Peyer's patch (tissue), 4 donors: Measurements from ENCODE around the gene PXDC1. TPM values are rescaled to one million over a fixed set of nuclear protein-coding genes. Genes with fewer than 3 reads are reported as not detected.
A peak's percentile ranks its signal among the peaks of the same experiment; 100 is the strongest.

Source experiments
- DNase-seq, 3 donors: peaks; one replicate each; pipeline ENCODE4 v3.0.0-alpha.2; 2017 to 2019
- H3K27ac ChIP-seq, 4 donors: fragments of 200-600 bp; sonication (generic); one replicate each; pipeline ENCODE4 v1.5.1; 2016 to 2019
- H3K27me3 ChIP-seq, 2 donors: fragments of 200-600 bp; sonication (generic); one replicate each; pipeline ENCODE4 v1.5.1; 2019
- H3K36me3 ChIP-seq, 3 donors: fragments of 200-600 bp; sonication (generic); one replicate each; pipeline ENCODE4 v1.5.1; 2016 to 2019
- H3K4me1 ChIP-seq, 4 donors: fragments of 200-600 bp; sonication (generic); one replicate each; pipeline ENCODE4 v1.5.1; 2016 to 2019
- H3K4me3 ChIP-seq, 4 donors: fragments of 200-600 bp; sonication (generic); 1 replicate in 3 of 4; 2 replicates in 1 of 4; pipeline ENCODE4 v1.5.1; 2016 to 2019; ENCODE audit warnings: mild to moderate bottlenecking in 1 of 4
- H3K9me3 ChIP-seq, 4 donors: fragments of 200-600 bp; sonication (generic); one replicate each; pipeline ENCODE4 v1.5.1; 2016 to 2019; ENCODE audit warnings: mild to moderate bottlenecking in 1 of 4
- CTCF ChIP-seq, 6 experiments: fragments of 450-650 bp in 4 of 6; fragments of 200-600 bp in 2 of 6; sonication (generic) in 1 of 6; IDR thresholded peaks; one replicate each; pipeline ENCODE4 v1.5.1; 2017 to 2019; ENCODE audit warnings: antibody characterized with exemption in 6 of 6, mild to moderate bottlenecking in 3 of 6, moderate library complexity in 1 of 6
- POLR2A ChIP-seq, 2 donors: fragments of 450-650 bp; IDR thresholded peaks; one replicate each; pipeline ENCODE4 v1.5.1; 2017; ENCODE audit warnings: antibody characterized with exemption in 2 of 2, mild to moderate bottlenecking in 2 of 2, moderate library complexity in 2 of 2
- total RNA-seq, 4 donors: library from RNA; depleted of rRNA; stranded (reverse); fragments of >200 nt; gene quantifications; one replicate each; pipeline ENCODE4 v1.1.0, GENCODE V29; 2016

Gene PXDC1
- total RNA-seq, 4 donors from 2014 or later: 35.5 to 69.4 (median 61.1) TPM

GRCh38 chr6:3749067-3749841 lies 2.3 kb downstream of the PXDC1 start:
- no peak for TF ChIP-seq CTCF (IDR thresholded peaks at IDR 0.05)
- TF ChIP-seq POLR2A (IDR thresholded peaks at IDR 0.05): no peak
- H3K4me1 ChIP-seq: peaks cover 0 to 33% (median 22%) of the 10 kb centered on the region in 4 donors
- peak; percentile 46 to 87 (median 77) for DNase-seq

GRCh38 chr6:3748208-3749066 lies 3.1 kb downstream of the PXDC1 start:
- Histone ChIP-seq H3K36me3 (no peaks in the 10 kb centered on the region), H3K27ac (peak overlapping the region in 3 of 4 donors; percentile 90 to 96 (median 96)), H3K4me1 (peaks cover 0 to 36% (median 25%) of the 10 kb centered on the region in 4 donors), H3K4me3 (peak overlapping the region in 2 of 4 donors; percentile 71 to 85), H3K9me3 (no peaks in the 10 kb centered on the region), H3K27me3 (no peaks in the 10 kb centered on the region)
- TF ChIP-seq POLR2A (IDR thresholded peaks at IDR 0.05): peak in 1 of 2 donors; percentile 38
- TF ChIP-seq CTCF (IDR thresholded peaks at IDR 0.05): peak in 4 of 6 experiments; percentile 42 to 81 (median 70)
- DNase-seq: peak; percentile 54 to 85 (median 75)

More at GRCh38 chr6:3749067-3749841, 2.3 kb downstream of the PXDC1 start:
- Histone ChIP-seq H3K4me3 (peak overlapping the region in 3 of 4 donors; percentile 71 to 85 (median 83)), H3K27ac (peak overlapping the region; percentile 90 to 96 (median 94)), H3K27me3 (no peaks in the 10 kb centered on the region), H3K9me3 (no peaks in the 10 kb centered on the region), H3K36me3 (no peaks in the 10 kb centered on the region)

- Histone ChIP-seq H3K9me3 (no peaks in the 10 kb centered on the region), H3K36me3 (no peaks in the 10 kb centered on the region), H3K4me3 (no peak overlapping the region), H3K27me3 (no peaks in the 10 kb centered on the region), H3K4me1 (peaks cover 0 to 44% (median 23%) of the 10 kb centered on the region in 4 donors), H3K27ac (peak overlapping the region in 2 of 4 donors; percentile 19 to 90)
- DNase-seq: peak in 1 of 3 donors; percentile 40
- TF ChIP-seq POLR2A (IDR thresholded peaks at IDR 0.05): no peak
- TF ChIP-seq CTCF (IDR thresholded peaks at IDR 0.05): no peak
Measured at GRCh38 chr6:3747100-3747737, 4.3 kb downstream of the PXDC1 start.

- H3K4me1 ChIP-seq: peaks cover 0 to 48% (median 22%) of the 10 kb centered on the region in 4 donors
- H3K27me3 ChIP-seq: no peaks in the 10 kb centered on the region
- no peaks in the 10 kb centered on the region for H3K36me3 ChIP-seq
- TF ChIP-seq POLR2A (IDR thresholded peaks at IDR 0.05) (no peak), CTCF (IDR thresholded peaks at IDR 0.05) (no peak)
- no peak overlapping the region for H3K4me3 ChIP-seq
- no peak for DNase-seq
- H3K27ac ChIP-seq: peak overlapping the region in 3 of 4 donors; percentile 1 to 90 (median 38)
- no peaks in the 10 kb centered on the region for H3K9me3 ChIP-seq
Measured at GRCh38 chr6:3746696-3747095, 4.8 kb downstream of the PXDC1 start.

- Histone ChIP-seq H3K9me3 (no peaks in the 10 kb centered on the region), H3K36me3 (no peaks in the 10 kb centered on the region), H3K27ac (peak overlapping the region in 3 of 4 donors; percentile 1 to 90 (median 38)), H3K4me1 (peaks cover 0 to 53% (median 22%) of the 10 kb centered on the region in 4 donors), H3K4me3 (no peak overlapping the region), H3K27me3 (no peaks in the 10 kb centered on the region)
- TF ChIP-seq CTCF (IDR thresholded peaks at IDR 0.05): no peak
- TF ChIP-seq POLR2A (IDR thresholded peaks at IDR 0.05): no peak
- DNase-seq: peak in 2 of 3 donors; percentile 72 to 78
Measured at GRCh38 chr6:3746119-3746691, 5.3 kb downstream of the PXDC1 start.
